ENCODE data around the gene AJM1.
"Not testable (repeated sequence)": the region's sequence is repeated elsewhere in the genome, so short reads cannot be mapped to it uniquely, and the experiment has no call there.

AJM1 gene

DNA sequence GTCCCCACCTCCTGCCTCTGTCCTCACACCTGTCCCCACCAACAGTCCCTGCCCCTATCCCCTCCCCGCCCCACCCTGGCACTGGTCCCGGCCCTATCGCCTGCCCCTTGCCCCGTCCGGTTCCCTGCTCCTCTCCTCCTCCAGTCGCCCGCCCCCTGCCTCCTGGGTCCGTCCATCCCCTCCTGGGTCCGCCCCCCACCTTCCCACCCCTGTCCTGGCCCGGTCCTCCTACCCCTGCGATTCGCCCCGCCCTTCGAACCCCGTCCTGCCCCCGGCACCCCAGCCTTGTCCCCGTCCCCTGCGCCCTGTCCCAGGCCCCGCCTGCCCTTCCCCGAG is 23.5 kb downstream of the AJM1 start:
- TF ChIP-seq ZFX (IDR thresholded peaks at IDR 0.05) = no peak
- TF ChIP-seq, protein P1, sequence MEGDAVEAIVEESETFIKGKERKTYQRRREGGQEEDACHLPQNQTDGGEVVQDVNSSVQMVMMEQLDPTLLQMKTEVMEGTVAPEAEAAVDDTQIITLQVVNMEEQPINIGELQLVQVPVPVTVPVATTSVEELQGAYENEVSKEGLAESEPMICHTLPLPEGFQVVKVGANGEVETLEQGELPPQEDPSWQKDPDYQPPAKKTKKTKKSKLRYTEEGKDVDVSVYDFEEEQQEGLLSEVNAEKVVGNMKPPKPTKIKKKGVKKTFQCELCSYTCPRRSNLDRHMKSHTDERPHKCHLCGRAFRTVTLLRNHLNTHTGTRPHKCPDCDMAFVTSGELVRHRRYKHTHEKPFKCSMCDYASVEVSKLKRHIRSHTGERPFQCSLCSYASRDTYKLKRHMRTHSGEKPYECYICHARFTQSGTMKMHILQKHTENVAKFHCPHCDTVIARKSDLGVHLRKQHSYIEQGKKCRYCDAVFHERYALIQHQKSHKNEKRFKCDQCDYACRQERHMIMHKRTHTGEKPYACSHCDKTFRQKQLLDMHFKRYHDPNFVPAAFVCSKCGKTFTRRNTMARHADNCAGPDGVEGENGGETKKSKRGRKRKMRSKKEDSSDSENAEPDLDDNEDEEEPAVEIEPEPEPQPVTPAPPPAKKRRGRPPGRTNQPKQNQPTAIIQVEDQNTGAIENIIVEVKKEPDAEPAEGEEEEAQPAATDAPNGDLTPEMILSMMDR (conservative IDR thresholded peaks at IDR 0.05) = no peak
- H3K27ac ChIP-seq = peak overlapping the region; percentile 96

DNA sequence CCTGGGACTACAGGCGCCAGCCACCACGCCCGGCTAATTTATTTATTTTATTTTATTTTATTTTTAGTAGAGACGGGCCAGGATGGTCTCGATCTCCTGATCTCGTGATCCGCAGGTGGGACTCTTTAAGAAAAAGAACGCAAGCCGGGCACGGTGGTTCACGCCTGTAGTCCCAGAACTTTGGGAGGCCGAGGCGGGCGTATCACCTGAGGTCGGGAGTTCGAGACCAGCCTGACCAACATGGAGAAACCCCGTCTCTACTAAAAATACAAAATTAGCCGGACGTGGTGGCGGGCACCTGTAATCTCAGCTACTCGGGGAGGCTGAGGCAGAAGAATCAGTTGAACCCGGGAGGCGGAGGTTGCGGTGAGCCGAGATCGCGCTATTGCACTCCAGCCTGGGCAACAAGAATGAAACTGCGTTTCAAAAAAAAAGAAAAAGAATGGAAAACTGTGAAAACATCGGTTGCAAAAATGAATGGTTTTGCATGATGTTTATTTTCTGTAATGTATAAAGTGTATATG is 24.7 kb downstream of the AJM1 start:
- peak overlapping the region; percentile 96 for H3K27ac ChIP-seq

DNA sequence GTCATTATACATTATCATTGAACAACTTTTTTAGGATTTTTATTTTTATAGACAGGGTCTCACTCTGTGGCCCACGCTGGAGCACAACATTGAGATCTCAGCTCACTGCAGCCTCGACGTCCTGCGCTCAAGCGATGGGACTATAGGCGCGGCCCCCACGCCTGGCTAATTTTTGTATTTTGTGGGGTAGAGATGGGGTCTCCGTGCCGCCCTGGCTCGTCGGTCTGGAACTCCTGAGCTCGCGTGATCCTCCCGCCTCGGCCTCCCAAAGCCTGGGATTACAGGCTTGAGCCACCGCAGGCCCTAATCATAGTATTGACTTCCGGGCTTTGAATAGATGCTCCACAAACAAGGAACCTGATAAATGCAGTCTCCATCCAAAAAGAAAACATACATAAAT is 25.2 kb downstream of the AJM1 start:
- no peak for TF ChIP-seq ZFX (IDR thresholded peaks at IDR 0.05)
- TF ChIP-seq, protein P1 (conservative IDR thresholded peaks at IDR 0.05) = no peak
- no peak overlapping the region for H3K27ac ChIP-seq

DNA sequence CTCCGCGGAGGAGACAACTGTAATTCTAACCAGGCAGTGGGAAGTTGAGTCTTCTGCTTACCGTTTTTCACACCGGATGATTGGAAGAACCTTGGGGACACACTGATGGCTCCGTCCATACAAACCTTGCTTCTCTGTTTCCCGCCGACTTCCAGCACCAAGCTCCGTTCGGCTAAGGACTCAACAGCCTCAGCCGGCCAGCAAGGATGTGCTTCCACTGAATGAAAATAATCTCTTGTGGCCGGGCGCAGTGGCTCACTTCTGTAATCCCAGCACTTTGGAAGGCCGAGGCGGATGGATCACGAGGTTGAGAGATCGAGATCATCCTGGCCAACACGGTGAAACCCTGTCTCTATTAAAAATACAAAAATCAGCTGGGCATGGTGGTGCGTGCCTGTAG is 25.6 kb downstream of the AJM1 start:
- no peak for TF ChIP-seq ZFX (IDR thresholded peaks at IDR 0.05)
- TF ChIP-seq, protein P1 (conservative IDR thresholded peaks at IDR 0.05) = no peak
- H3K27ac ChIP-seq = no peak overlapping the region

DNA sequence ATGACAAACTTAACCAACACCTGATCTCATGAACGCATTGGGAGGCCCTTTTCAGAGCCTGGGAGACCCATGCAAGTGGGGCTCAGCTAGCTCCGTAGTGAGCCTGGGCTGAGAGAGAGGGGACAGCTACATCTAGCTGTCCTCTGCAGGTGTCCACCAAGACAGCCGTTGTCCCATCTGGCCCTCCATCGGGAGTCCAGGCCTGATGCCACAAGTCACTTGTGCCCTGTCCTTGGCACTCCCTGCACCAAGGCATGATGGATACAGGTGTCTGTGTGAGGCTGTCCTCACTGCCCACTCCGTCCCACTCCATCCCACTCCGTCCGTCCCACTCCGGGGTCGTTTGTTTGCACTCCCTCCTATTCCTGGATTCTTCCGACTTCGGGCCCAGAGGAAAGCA is 26.4 kb downstream of the AJM1 start:
- TF ChIP-seq ZFX (IDR thresholded peaks at IDR 0.05) = no peak
- TF ChIP-seq, protein P1 (conservative IDR thresholded peaks at IDR 0.05) = no peak
- no peak overlapping the region for H3K27ac ChIP-seq

DNA sequence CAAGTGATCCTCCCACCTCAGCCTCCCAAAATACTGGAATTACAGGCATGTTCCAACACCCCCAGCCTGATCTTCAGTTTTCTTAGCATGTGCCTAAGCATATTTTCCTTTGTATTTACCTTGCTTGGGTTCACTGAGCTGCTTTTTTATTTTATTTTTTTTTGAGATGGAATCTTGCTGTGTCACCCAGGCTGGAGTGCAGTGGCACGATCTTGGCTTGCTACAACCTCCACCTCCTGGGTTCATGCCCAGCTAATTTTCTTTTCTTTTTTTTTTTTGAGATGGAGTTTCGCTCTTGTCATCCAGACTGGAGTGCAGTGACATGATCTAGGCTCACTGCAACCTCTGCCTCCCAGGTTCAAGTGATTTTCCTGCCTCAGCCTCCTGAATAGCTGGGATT is 27.3 kb downstream of the AJM1 start:
- H3K27ac ChIP-seq = not testable (repeated sequence)

DNA sequence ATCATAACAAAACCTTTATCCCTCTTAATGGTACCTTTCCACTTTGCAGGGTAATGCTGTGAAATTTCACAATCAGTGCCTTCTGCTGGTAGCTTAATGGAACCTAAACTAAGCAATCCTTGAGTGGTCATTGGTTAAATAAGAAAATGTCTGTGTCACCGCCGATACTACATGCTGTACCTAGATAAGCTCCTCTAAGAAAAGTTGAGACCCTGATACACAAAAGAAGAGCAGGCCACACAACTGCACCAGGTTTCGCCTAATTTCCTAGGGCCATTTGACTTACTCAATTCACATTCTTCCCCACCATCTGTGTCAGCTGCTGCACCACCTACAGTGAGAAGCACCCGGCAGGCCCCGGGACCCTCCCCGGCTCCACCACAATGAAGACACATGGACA is 32.9 kb downstream of the AJM1 start:
- TF ChIP-seq ZFX (IDR thresholded peaks at IDR 0.05) = no peak
- TF ChIP-seq, protein P1 (conservative IDR thresholded peaks at IDR 0.05) = no peak

DNA sequence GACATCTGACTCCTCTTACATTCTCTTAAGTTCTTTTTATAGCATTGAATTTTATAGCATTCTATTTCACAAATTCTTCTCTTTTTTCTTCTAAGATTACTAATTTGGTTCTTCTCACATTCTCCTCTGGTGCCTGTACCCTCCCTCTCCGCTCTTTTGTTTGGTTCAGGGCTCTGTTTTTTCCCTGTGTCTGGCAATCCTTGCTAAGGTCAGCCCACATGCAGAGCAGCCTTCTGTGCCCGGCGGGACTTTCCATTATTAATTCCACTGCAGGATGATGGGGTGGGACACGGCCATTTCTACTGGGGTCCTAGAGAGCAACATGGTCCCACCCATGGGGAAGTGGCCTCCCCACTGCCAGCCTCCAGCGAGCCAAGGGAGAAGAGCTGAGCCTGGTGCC is 34.2 kb downstream of the AJM1 start:
- TF ChIP-seq ZFX (IDR thresholded peaks at IDR 0.05) = no peak
- TF ChIP-seq, protein P1 (conservative IDR thresholded peaks at IDR 0.05) = no peak

More for the DNA sequence above, 32.9 kb downstream of the AJM1 start:
- H3K27ac ChIP-seq = no peak overlapping the region

DNA sequence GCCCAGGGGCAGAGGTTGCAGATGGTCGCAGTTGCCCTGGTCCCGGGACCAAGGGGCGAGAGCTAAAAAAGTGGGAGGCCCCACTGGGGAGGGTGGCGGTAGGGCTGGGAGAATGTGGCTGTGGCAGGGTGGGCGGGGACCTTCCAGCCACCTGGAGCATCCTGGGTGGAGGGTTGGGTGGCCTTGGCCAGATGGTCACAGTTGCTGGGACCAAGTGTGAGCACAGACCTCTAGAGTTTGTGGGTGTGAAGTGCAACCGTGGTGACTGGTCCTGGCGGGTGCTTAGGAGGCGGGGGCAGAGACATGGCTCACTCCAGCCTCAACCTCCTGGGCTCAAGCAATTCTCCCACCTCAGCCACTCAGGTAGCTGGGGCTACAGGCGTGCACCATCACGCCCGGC is 38.4 kb downstream of the AJM1 start:
- no peak for TF ChIP-seq ZFX (IDR thresholded peaks at IDR 0.05)
- TF ChIP-seq, protein P1 (conservative IDR thresholded peaks at IDR 0.05) = no peak
- no peak overlapping the region for H3K27ac ChIP-seq

More for the DNA sequence above, 34.2 kb downstream of the AJM1 start:
- H3K27ac ChIP-seq = no peak overlapping the region
